HL-60/S4 treated with phorbol 12-myristate 13-acetate at 8.2 ng/mL for 4 days and 3 days (cell line): ENCODE measurements around the gene GALNT17.
"Not testable (repeated sequence)": the region's sequence is repeated elsewhere in the genome, so short reads cannot be mapped to it uniquely, and the experiment has no call there.

ENCODE experiments used
- in situ Hi-C: fragments of 300-500 bp; cut with MboI; formaldehyde crosslinking; loops from 2 replicates; pipeline ENCODE4 v1.15.0; 2022; ENCODE audit warnings: low sequenced_read_pairs

The GALNT17 gene

DNA sequence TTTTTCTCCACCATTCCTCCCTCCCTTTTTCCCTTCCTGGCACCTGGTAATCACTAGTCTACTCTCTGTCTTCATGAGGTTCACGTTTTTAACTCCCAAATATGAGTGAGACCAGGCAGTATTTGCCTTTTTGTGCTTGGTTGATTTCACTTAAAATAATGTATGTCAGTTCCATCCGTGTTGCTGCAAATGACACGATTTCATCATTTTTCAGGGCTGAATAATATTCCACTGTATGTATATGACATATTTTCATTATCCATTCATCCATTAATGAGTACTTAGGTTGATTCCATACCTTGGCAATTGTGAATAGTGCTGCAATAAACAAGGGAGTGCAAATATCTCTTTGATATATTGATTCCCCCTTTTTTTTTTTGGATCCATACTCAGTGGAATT is 25.8 kb downstream of the GALNT17 start:
- in situ Hi-C loops = no loop called here

DNA sequence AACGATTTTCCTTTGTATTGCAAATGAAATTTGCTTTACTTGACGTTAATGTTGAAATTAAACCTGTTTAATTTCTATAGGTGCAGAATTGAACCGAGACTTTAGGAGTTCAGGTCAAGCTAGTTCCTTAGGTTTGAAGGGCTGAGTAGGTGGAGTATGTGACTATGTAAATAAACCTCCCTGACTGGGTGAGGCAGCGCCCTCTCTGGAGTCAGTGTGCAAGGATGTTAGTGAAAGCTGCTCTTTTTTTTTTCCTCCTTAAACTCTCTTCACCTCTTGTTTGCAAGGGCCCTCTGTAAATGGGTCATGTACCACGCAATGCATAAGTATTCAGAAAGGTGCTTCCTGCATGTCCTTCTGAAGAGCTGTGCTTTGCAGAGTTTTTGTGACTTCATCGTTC is 33.8 kb downstream of the GALNT17 start:
- in situ Hi-C loops = no loop called here

DNA sequence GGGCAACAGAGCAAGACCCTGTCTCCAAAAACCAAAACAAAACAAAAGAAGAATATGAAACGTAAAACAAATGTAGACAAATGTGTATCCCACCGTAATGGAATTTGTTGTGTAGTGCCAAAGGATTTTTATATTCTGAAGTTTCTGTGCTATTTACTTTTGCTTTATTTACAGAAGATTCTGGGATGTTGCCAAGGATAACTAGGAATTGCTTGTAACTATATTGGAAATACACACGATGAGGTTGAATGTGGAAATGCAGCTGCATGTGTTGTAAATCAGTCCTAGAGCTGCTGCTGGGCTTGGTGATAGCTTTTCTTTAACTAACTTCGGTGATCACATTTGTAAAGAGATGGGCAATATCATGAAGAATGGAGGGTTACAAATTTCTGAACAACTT is 39.5 kb downstream of the GALNT17 start:
- in situ Hi-C loops = no loop called here

DNA sequence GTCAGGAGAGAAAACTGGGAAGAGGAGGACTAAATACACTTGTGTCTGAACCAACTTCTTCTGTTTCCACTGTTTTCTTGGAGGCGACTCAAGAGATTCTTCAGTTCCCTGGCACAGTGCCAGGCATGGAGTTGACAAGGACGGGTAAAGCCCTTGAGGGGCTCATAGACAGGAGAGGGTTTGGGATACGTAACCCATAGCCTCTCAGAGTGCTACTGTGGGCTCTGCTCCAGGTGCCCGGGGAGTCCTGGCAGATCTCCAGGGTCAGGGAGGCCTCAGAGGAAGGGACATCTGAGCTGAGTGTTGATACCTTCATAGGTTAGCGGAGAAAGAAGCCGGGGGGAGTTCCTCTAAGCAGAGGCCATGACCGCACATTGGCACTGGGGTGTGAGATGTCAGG is 42.0 kb downstream of the GALNT17 start:
- in situ Hi-C loops = no loop called here

DNA sequence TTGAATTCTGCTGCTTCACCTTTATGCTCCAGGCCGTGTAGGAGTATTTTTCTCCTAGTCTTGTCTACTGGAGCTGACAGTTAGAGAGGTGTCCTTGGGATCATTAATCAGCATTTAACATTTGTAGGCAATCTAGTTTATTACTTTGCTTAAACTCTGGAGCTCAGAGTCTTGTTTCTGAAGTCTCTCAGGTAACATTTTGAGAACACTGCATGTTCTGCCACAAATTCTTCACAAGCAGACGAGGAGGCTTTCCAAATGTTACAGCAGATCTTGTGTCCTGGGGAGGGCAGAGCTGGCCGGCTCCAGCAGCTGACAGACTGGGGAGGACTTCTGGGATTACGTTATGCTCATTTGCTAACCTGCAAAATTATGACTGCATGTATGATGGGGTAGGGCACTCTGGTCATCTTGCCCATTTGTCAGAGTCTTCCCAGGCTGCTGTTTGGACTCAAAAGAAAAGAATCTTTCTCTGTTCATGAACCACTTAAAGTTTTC is 50.5 kb downstream of the GALNT17 start:
- in situ Hi-C loops = no loop called here

DNA sequence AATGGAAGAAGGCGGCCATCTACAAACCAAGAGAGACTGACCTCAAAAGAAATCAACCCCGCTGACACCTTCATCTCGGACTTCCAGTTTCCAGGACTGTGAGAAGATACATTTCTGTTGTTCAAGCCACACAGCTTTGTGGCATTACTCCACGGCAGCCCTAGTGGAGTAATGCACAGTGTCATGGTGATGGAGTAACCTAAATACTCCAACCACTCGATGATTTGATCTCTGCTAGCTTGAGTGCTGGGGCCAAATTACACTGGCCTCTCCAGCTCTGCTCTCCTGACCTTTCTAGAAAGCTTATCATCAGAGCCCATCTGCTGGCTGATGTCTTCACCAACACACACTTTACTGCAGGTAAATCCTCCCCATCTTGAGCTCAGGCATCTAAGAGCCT is 52.2 kb downstream of the GALNT17 start:
- in situ Hi-C loops = no loop called here

DNA sequence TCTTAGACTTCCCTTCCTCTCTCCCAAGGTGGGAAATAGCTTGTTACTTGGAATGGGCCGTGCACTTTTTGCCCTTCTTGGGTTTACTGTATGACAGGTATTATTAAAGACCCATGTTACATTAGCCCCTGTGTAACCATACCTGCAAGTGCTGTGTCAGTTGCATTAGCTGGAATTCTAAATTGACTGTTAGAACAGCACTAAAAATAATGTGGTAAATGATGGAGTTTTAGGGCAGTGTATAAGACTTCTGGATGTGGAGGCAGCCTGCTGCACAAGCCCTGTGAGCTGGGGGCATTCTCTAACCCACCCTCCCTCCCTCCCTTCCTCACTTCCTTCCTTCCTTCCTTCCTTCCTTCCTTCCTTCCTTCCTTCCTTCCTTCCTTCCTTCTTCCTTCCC is 52.7 kb downstream of the GALNT17 start:
- in situ Hi-C loops = no loop called here

DNA sequence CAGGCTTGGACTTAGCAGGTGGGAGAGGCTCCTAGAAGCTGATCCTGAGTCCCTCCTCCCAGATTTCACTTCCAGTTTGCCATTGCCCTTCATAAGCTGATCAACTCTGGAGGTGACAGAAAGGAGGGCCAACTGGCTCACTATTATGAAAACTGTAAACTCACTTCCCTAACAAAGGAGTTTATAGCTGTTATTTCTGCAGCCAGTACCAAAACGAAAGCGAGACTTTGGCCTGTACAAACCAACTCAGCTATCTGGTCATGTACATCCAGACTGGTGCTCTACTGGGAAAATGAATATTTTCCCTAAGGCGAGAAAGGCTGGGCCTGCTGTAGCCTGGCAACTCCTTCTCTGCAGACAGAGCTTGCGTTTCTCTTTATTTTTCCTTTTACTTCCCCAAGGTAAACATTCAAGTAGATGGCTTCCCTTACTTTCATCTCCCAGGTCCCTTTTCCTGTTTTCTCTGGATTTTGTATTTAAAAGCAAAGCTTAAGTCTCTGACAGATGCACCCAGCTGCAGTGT is 54.7 kb downstream of the GALNT17 start:
- in situ Hi-C loops = no loop called here

DNA sequence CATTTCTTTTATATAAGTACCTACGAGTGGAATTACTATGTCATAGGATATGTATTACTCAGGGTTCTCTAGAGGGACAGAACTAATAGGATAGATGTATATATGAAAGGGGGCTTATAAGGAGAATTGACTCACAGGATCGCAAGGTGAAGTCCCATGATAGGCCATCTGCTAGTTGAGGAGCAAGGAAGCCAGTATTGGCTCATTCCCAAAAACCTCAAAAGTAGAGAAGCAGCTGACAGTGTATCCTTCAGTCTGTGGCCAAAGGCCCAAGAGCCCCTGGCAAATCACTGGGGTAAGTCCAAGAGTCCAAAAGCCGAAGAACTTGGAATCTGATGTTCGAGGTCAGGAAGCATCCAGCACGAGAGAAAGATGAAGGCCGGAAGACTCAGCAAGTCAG is 59.8 kb downstream of the GALNT17 start:
- in situ Hi-C loops = no loop called here

DNA sequence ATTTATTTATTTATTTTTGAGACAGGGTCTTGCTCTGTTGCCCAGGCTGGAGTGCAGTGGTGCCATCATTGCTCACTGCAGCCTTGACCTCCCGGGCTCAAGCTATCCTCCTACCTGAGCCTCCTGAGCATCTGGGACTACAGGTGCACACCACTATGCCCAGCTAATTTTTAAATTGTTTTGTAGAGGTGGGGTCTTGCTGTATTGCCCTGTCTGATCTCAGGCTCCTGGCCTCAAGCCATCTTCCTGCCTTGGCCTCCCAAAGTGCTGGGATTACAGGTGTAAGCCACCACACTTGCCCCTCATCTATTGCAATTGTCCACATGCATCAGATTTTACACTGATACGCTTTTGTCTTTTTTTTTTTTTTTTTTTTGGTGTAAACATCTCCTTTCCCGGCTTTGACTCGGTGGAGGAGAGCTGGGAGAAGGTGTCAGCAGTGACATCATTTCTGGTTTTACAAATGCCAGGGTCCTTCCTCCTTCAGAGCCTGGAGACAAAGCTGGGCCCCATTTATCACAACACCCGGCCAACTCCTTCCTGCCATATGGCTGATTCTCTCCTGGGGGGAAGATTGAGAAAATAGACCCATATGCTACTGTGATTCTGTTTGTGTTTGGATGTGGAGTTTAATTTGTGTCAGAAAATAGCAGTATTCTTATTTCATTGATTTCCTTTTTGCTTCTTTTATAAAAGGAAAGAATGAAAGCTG is 61.3 kb downstream of the GALNT17 start:
- in situ Hi-C loops = no loop called here

DNA sequence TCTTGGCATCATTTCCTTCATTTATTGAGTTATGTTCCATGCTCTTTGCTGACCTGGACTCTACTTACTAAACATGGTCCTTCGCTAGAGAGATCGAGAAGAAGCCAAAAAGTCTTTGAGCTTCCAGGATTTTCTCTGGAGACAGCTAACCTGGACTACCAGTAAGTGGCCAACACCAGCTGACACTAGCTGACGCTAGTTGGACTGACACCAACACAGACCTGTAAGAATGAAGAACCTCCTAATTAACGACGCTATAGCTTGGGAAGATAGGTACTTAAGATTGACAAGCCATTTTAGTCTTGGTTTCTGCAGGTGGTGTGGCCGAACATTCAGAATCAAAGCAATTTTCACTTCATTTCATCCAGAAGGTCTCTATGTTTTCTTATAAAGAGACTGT is 66.4 kb downstream of the GALNT17 start:
- in situ Hi-C loops = no loop called here

DNA sequence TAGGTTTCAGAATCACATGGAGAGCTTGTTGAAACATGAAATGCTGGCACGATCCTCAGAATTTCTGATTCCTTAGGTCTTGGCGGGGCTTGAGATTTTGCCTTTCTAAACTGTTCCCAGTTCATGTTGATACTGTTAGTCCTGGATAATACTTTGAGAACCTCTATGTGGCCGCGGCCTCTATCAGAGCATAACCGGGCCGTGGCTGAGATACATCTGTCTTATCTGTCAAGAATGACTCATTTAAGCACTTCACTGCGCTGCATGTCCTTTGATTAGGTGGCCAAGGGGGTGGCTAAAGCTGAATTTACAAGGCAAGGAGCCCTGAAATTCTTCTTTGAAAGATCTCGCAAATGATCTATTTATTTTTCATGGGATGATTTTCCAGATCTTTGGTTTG is 66.9 kb downstream of the GALNT17 start:
- in situ Hi-C loops = no loop called here

DNA sequence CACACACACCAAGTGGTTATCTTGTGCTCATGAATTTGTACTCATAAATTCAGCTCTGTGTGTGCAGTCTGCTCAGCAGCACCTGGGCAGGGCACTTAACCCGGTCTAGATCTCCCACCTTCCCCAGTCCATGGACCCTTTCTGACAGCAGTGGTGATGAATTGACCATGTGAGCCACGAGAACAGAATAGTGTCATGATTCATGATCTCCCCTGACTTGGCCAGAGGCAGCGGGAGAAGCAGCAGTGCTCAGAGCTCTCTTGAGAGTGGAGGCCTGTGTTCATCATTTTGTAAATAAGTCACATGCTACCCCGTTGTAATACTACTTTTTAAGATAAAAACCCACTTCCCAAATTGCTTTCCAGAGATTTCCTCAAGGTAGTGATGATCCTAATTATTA is 74.2 kb downstream of the GALNT17 start:
- in situ Hi-C loops = no loop called here

DNA sequence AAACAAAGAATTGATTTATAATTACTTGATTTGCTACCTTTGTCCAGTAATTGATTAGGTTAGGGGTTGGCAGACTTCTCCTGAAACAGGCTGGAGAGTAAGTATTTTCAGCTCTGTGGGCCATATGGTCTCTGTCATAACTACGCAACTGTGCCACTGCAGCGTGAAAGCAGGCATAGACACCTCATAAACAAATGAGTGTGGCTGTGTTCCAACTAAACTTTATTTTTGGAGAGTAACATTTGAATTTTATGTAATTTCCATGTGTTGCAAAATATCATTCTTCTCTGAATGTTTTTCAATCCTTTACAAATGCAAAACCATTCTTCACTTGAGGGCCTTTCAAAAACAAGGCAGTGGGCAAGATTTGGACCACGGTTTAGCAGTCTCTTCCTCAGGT is 76.9 kb downstream of the GALNT17 start:
- in situ Hi-C loops = no loop called here

DNA sequence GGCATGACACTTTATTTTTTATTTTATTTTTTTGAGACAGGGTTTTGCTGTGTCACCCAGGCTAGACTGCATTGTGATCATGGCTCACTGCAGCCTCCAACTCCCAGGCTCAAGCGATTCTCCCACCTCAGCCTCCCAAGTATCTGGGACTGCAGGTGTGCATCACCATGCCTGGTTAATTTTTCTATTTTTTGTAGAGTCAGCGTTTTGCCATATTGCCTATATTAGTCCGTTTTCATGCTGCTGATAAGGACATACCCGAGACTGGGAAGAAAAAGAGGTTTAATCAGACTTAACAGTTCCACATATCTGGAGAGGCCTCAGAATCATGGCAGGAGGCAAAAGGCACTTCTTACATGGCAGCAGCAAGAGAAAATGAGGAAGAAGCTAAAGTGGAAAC is 77.5 kb downstream of the GALNT17 start:
- in situ Hi-C loops = not testable (repeated sequence)

DNA sequence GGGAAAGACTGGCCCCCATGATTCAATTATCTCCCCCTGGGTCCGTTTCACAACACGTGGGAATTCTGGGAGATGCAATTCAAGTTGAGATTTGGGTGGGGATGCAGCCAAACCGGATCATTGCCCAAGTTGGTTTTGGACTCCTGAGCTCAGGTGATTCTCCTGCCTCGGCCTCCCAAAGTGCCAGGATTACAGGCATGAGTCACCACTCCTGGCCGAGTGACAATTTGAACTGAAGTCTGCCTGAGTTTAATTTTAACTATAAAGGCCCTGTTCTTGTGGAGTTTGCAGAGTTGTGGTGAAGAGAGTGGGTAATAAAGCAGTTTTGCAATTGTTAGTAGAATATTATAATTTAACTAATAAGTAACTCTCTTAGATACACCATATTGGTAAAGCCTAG is 78.3 kb downstream of the GALNT17 start:
- in situ Hi-C loops = no loop called here

DNA sequence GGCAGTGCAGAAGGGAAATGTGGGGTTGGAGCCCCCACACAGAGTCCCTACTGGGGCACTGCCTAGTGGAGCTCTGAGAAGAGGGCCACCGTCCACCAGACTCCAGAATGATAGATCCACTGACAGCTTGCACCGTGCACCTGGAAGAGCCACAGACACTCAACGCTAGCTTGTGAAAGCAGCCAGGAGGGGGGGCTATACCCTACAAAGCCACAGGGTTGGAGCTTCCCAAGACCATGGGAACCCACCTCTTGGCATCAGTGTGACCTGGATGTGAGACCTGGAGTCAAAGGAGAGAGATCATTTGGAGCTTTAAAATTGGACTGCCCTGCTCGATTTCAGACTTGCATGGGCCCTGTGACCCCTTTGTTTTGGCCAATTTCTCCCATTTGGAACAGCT is 80.5 kb downstream of the GALNT17 start:
- in situ Hi-C loops = not testable (repeated sequence)

DNA sequence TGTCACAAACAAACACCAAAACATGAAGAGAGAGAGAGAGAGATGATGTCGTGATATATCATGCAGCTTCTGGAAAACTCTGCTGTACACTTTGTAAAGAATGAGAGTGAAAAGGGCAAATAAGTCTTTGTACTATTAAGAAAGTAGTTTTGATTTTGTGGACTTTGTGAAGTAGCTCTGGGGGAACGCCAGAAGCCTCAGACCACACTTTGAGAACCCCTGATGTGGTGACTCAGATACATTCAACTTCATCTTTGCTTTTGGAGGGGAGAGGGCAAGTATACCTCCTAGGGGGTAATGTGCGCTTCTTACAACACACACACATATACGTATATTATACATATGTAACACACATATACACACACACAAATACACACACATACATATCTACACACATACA is 84.3 kb downstream of the GALNT17 start:
- in situ Hi-C loops = no loop called here

DNA sequence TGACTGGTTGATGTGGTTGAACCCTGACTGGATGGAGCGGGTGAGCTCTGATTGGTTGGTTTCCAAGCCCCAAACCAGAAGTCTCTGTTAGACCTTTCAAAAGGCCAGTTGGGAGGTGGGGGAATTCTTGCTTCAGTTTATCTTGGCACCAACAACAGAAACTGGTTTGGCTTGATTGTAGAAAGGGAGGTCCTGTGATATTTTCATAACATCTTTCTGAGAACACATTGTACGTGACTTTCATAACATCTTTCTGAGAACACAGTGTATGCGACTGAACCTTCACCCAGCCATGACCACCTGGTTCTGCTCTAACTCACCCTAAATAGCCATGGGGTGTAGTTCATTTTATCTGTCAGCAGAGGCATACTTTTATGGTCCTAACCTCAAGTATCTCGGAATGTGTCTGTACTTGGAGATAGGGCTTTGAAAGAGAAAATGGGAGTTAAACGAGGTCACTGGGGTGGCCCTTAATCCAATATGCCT is 88.3 kb downstream of the GALNT17 start:
- in situ Hi-C loops = no loop called here

DNA sequence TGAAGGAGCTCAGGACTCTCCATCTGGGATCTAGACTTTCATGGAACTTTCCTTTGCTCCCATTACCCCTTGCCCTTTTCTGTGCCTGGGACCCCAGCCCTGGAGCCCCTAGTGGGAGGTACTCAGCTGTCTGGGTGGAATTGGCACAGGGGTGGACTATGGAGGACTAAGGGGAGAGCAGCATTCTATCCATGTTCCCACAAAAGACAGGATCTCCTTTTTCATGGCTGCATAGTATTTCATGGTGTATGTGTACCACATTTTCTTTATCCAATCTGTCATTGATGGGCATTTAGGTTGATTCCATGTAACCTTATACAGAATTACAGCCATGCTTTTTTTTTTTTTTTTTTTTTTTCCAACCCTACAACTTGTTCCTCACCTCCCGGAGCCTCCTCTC is 89.1 kb downstream of the GALNT17 start:
- in situ Hi-C loops = no loop called here

DNA sequence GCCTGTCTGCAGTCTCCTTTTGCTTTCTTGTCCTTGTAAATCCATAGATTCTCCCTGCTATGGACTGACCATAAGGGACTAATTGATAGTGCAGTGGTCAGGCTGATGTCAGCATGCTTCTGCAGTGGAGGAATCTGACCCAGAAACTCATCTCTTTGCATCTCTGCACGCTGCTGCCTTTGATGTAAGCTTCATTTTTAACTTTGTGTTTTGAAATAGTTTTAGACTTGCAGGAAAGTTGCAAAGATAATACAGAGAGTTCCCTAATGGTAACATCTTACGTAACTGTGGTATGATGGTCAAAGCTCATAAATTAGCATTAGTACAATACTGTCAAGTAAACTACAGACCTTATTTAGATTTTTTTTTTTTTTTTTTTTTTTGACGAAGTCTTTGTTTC is 89.6 kb downstream of the GALNT17 start:
- in situ Hi-C loops = no loop called here

DNA sequence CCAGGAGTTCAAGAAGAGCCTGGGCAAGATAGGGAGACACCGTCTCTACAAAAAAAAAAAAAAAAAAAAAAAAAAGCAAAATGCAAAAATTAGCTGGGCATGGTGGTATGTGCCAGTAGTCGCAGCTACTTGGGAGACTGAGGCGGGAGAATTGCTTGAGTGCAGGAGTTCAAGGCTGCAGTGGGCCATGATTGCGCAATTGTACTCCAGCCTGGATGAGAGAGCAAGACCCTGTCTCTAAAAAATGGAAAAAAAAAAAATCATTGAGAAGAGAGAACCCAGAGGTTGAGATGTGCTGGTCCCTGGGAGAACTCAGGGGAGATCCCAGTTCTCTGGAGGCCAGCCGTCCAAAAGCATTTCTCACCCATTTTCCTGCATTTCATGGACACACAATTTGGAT is 95.2 kb downstream of the GALNT17 start:
- in situ Hi-C loops = no loop called here

DNA sequence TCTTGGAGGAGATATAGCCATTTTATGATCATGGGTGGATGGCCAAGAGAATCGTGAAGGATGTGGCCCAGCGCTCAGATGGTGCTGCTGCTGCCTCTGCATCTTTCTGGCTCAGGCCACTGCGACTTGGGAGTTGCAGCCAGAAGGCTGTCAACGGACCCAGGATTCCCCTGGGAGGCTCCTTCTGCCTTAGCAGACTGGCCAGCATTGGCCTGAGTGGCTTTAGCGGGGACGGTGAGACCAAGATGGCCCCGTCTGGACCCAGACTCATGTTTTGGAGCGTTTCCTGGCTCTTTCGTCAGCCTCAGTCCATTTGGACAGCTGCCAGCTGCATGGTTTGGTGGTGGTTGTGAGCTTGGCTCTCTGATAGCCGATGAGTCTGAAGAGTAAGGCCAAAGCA is 97.2 kb downstream of the GALNT17 start:
- in situ Hi-C loops = no loop called here
